ENCODE data around the gene ZDHHC24.

ZDHHC24 gene, protein sequence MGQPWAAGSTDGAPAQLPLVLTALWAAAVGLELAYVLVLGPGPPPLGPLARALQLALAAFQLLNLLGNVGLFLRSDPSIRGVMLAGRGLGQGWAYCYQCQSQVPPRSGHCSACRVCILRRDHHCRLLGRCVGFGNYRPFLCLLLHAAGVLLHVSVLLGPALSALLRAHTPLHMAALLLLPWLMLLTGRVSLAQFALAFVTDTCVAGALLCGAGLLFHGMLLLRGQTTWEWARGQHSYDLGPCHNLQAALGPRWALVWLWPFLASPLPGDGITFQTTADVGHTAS

DNA sequence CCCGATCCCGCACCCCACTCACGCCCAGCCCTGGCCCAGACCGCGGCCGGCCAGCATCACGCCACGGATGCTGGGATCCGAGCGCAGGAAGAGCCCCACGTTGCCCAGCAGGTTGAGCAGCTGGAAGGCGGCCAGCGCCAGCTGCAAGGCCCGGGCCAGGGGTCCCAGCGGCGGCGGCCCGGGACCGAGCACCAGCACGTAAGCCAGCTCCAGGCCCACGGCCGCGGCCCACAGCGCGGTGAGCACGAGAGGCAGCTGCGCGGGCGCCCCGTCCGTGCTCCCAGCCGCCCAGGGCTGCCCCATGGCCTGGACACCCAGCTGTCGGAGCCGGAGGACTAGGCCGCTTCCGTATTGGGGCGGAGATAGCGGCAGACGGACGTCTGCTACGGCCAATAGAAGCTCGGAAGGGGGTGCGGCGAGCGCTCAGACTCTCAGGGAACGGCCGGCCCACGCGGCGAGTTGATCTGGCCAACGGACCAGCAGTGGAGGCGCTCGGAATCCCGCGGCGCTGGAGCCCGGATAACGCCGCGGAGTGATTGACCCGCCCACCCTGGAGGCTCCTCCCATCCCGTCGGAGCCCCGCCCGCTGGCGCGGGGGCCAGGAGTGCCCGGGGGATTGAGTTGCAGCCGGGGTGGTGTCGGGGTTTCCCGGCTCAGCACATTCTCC lies at the start of gene ZDHHC24:
TSS of gene ZDHHC24 (minus strand) at position 348 of the 667 bp plus-strand sequence. CDS start at position 303, 45 bp downstream.
- H3K4me3 ChIP-seq (replicated peaks; ENCODE audit: low read depth, low read length) = peak within 1 kb of the TSS; percentile 48
- TF ChIP-seq, protein P1, sequence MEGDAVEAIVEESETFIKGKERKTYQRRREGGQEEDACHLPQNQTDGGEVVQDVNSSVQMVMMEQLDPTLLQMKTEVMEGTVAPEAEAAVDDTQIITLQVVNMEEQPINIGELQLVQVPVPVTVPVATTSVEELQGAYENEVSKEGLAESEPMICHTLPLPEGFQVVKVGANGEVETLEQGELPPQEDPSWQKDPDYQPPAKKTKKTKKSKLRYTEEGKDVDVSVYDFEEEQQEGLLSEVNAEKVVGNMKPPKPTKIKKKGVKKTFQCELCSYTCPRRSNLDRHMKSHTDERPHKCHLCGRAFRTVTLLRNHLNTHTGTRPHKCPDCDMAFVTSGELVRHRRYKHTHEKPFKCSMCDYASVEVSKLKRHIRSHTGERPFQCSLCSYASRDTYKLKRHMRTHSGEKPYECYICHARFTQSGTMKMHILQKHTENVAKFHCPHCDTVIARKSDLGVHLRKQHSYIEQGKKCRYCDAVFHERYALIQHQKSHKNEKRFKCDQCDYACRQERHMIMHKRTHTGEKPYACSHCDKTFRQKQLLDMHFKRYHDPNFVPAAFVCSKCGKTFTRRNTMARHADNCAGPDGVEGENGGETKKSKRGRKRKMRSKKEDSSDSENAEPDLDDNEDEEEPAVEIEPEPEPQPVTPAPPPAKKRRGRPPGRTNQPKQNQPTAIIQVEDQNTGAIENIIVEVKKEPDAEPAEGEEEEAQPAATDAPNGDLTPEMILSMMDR (IDR thresholded peaks at IDR 0.05; ENCODE audit: low read depth, low read length, missing control alignments) = no peak
- DNase-seq (ENCODE audit: extremely low read depth, low read depth) = peak; percentile 86

DNA sequence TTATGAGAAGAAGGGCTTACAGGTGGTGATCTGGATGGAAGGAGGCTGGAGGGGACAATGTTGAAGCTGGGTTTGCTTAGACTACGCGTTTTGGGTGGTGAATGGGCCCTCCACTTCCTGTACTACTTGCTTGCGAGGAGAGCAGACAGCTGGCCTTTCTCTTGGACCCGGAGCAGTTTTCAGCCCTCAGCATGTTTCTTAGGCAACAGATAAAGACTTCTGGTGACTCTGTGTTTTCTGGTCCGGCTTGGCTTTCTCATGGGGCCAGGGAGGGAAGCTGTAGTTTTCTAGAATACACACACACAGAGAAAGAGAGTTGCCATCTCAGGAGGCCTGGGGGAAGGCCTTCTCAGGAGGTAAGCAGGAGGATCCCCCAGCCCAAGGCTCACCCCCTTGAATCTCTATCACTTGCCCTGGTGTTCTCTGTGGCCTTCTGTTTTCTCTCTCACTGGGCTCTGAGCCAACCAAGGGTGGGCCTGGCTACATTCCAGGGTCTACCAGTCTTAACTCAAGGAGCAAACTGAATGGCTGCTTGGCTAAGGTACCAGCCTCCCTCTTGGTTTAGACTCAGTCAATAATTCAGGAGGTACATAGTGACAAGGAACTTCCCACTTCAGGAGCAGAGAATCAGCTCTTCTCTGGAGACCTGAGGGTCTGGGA lies 49.5 kb upstream of the ZDHHC24 start:
- H3K4me3 ChIP-seq (replicated peaks; ENCODE audit: low read depth, low read length) = no peak overlapping the region
- DNase-seq (ENCODE audit: extremely low read depth, low read depth) = no peak

DNA sequence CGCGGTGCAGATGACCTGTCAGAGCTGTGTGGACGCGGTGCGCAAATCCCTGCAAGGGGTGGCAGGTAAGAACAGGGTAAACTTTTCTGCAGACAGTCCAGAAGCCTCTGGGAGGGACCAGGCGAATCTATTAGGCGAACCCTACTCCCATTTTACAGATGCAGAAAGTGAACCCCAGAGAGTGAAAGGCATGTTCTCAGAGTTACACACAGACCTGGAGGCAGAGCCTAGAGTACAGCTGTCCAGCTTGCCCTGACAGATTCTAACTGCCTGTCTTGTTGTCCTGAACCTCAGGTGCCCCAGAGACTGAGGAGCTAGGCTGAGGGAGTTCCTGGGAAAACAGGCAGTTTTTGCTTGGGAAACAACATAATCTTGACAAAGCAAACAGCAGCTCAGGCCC lies 47.8 kb upstream of the ZDHHC24 start:
- TF ChIP-seq, protein P1 (IDR thresholded peaks at IDR 0.05; ENCODE audit: low read depth, low read length, missing control alignments) = no peak
- DNase-seq (ENCODE audit: extremely low read depth, low read depth) = no peak
- peak overlapping the region; percentile 59 for H3K4me3 ChIP-seq (replicated peaks; ENCODE audit: low read depth, low read length)

More for the DNA sequence above, 49.5 kb upstream of the ZDHHC24 start:
- TF ChIP-seq, protein P1 (IDR thresholded peaks at IDR 0.05; ENCODE audit: low read depth, low read length, missing control alignments) = no peak

DNA sequence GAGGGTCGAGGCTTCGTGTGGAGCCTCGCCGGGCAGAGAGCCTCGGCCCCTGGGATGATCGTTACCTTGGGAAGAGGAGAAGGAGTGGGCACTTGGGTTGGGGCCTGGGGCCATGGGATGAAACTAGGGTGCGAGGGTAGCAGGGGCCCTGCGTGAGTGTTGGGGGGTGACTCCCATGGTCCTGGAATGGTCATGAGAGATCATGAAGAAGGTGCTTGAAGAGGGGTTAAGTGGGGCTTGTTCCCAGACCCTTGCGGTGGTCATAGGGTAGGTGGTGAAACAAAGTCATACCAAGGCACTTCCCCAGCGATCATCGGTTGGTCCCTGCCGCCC lies 47.4 kb upstream of the ZDHHC24 start:
- TF ChIP-seq, protein P1 (IDR thresholded peaks at IDR 0.05; ENCODE audit: low read depth, low read length, missing control alignments) = no peak
- no peak for DNase-seq (ENCODE audit: extremely low read depth, low read depth)
- peak overlapping the region; percentile 59 for H3K4me3 ChIP-seq (replicated peaks; ENCODE audit: low read depth, low read length)

DNA sequence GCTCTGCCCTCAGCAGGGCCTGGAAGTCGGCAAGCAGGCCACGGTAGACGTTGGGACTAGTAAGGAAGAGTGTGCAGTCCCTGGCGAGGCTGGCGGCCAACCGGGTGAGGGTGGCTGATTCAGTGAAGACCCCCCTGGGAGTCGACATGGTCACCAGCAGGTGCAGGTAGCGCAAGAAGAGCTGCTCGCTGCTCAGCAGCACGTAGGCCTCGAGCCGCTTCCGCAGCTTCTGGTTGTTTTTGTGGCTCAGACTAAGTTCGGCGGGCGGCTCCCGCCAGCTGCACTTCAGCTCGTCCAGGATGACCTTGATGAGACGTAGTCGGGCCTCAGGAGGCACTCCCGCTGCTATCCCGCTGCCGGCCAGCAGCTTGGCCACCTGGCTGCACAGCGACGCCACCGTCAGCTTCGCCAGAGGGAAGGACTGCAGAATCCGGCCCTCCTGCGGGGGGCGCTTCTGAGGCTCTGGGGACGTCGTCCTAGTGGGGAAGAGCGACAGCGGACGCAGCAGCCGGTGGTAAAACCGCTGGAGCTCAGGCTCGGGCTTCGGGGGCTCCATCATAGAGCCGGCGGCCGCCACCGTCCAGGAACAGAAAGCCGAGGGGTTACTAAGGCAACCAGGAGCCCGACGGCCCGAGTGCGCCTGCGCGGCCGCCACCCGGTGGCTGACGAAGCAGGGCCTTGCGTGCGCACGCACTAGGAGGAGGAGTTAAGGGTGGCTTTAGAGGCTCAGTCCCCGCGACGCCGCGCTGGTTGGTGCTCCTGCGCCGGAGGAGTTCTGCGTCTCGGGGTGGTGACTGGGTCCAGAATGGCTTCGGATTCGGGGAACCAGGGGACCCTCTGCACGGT lies 46.8 kb upstream of the ZDHHC24 start, which contains the start of the genes CCDC87 and CCS:
TSS of gene CCDC87 (minus strand) at position 607 of the 846 bp plus-strand sequence. CDS start at position 559, 48 bp downstream.
TSS of gene CCS (plus strand) at position 729 of the 846 bp plus-strand sequence. CDS start at position 806, 77 bp downstream.
- TF ChIP-seq, protein P1 (IDR thresholded peaks at IDR 0.05; ENCODE audit: low read depth, low read length, missing control alignments) = peak; percentile 62
- H3K4me3 ChIP-seq (replicated peaks; ENCODE audit: low read depth, low read length) = peak within 1 kb of the TSS; percentile 59
- DNase-seq (ENCODE audit: extremely low read depth, low read depth) = peak; percentile 70

DNA sequence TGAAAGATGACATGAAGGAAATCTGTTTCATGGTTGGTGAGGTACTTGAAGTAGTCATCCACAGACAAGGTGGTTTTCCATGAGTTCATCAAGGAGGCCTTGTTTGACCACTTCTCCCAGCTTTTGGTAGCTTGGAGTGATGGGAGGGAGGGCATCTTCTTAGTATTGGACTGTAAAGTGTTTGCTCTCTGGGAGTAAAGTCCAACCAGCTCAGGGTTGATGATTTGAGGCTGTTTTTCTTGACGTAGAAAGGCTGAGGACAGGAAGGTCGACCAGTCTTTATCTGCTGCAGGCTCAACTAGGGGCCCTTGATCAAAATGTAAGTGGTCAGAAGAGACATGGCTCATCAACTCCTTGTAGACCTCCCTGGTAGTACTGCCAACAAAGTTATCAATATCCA lies 45.3 kb upstream of the ZDHHC24 start:
- DNase-seq (ENCODE audit: extremely low read depth, low read depth) = no peak

More for the DNA sequence above, 45.3 kb upstream of the ZDHHC24 start:
- H3K4me3 ChIP-seq (replicated peaks; ENCODE audit: low read depth, low read length) = no peak overlapping the region
- TF ChIP-seq, protein P1 (IDR thresholded peaks at IDR 0.05; ENCODE audit: low read depth, low read length, missing control alignments) = no peak
